HG03039 (cell line): ENCODE data around the gene ABHD2.

Experiments
- ATAC-seq: cut with Tn5 transposase; IDR thresholded peaks from one replicate; pipeline ENCODE4 v1.9.1; 2021; ENCODE audit warnings: mild to moderate bottlenecking, moderate library complexity; ENCODE audit not compliant: unreplicated experiment

Gene ABHD2

DNA sequence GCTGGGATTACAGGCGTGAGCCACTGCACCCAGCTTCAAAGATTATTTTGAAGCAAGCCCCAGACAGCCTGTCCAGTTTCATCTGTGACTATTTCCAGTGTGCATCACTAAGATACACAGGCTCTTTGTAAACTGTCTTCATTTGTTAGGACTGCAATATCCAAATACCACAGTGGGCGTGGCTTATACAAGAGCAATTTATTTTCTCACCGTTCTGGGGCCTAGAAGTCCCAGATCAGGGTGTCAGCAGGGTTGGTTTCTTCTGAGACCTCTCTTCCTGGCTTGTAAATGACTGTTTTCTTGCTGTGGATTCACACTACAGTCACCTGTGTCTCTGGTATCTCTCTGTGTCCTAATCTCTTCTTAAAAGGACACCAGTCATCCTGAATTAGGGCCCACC, 73.4 kb downstream of the ABHD2 start:
- no peak for ATAC-seq

DNA sequence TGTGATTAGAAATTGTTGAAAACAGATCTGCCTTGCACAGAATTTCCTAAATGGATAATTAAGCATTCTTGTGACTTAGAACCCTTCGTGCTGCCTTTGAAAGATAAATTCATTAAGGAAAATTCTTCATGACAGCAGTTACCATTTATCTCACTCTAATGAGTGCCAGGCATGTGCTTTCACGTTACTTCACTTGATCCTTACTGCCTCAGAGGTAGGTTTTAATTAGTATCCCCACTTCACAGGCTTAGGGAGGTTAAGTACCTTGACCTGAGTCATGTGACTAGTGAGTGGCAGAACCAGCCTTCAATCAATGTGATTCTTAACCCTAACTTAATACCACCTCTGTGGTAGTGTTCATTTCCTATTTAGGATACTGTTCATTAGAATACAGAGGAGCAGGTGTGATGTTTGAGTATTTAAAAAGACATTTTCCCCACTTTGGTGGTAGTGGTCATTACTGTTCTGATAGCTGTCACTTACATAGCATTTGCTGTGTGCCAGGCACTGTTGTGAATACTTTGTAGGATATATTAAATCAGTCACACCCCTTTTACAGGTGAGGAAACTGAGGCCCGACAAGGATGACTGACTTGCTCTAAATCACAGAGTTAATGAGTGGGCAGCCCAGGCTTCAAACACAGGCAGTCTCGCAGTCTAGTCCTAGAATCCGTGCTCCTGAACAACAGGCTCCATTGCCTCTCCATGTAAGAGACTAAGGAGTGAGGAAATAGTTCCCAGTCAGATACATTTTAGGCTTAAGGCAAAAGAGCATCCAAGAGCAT, 75.2 kb downstream of the ABHD2 start:
- ATAC-seq, result no peak

DNA sequence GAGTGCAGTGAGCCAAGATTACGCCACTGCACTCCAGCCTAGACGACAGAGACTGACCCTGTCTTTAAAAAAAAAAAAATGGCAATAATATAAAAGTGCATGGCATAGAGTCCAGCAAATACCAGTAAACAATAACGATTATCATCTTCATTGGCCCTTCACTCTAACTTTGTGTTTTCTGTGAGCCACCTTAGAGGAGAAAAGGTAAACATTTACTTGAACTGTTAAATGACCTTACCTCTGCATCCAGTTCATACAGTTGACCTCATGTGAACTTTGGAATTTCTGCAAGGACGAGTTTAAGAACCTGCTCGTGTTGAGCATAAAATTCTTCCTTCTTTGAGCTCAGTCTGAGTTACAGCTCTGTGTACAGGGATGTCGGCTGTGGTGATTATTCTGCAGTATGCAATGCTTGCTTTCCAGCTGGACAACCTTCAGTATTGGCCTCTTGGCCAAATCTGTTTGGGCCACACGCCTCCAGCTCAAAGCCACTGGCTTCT, 76.5 kb downstream of the ABHD2 start:
- no peak for ATAC-seq

DNA sequence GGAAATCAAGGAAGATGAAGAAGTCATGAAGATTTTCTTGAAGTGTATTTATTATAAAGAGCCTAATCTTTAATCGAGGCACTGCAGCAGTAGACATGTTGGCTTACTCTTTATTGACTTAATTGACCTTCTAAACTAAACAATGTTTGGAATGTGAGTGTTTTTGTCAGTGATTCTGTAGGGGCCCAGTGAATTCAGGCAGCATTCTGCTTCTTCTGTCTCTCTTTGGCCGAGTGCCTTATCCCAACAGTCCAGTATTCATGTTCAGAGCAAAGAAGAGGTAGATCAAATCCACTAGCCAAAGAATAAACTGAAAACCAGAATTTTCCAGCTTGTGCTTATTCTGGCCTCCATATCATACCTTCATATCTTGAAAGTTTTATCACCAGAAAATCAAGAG, 77.4 kb downstream of the ABHD2 start:
- ATAC-seq, result no peak

DNA sequence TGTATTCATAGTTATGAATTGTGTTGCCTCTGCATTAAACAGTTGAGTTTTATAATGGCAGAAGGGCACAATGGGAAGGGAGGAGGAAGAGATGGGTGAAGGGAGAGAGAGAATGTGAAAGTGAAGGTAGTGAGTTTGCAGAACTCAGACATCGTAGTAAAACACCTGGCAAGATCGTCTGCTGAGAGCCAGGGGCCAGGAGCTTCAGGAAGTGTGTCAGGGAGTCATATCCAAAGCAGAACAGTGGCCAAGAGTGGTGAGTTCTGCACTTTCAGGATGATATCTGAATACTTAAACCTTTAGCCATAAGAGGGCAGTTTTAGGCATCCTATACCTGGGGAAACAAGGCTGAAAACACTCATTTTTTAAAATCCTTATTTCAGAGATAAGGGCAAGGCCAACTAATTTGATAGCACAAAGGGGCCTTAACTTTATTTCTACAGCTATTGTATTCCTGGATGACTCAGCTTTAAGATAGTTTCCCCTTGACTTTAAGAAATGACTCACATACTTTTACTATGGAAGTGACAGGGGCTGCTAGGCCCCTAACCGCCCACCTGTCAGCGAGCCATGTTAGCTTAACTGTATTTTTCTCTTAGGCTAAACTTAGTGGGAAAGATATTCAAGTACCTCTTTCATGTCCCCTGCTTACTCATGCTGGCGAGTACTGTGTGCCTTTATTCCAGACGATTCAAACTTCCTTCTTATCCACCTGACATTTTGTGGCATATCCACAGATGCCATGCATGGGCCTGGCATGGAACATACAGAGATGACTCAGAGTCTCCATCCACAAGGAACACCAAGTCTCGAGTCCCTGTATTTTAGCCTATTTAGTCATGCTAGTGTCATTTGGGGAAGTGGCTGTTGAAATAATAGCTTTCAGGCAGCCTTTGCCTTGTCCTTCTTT, 79.3 kb downstream of the ABHD2 start:
- peak; percentile 73 for ATAC-seq

DNA sequence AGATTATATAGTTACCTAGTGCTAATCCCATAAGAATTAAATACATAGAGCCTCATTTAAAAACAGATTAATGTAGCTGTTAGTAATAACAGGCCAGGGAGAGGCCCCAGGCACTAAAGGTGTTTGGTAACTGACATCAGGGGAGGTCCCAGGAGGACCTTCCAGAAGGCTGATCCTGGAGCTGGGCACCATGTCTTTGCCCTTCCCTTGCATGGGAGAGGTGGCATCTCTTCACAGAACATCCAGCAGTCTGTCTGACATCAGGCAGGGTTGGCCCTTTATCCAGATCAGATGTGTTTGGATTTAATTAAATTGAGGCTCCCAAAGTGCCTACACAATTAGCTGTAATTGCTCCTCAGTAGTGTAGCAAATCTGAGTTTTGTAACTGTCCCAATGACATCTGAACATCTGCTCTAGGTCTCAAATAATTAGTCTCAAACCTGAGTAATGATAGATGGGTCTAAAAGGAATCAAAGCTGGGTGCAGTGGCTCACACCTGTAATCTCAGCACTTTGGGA, 80.1 kb downstream of the ABHD2 start:
- ATAC-seq, result no peak

DNA sequence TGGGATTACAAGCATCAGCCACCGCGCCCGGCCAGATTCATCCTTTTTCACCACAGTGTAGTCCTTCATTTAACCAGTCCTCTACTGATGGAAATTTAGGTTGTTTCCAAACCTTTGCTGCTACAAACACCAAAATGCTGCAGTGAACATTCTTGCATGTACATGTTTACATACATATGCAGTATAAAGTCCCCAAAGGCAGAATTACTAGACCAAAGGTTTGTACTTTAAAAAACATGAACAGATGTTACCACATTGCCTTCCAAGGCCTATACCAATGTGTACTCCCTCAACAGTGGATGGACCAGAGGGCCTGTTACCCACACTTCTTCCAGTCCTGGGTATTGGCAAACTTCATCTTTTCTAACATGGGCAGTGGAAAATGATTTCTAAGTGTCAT, 82.1 kb downstream of the ABHD2 start:
- no peak for ATAC-seq

DNA sequence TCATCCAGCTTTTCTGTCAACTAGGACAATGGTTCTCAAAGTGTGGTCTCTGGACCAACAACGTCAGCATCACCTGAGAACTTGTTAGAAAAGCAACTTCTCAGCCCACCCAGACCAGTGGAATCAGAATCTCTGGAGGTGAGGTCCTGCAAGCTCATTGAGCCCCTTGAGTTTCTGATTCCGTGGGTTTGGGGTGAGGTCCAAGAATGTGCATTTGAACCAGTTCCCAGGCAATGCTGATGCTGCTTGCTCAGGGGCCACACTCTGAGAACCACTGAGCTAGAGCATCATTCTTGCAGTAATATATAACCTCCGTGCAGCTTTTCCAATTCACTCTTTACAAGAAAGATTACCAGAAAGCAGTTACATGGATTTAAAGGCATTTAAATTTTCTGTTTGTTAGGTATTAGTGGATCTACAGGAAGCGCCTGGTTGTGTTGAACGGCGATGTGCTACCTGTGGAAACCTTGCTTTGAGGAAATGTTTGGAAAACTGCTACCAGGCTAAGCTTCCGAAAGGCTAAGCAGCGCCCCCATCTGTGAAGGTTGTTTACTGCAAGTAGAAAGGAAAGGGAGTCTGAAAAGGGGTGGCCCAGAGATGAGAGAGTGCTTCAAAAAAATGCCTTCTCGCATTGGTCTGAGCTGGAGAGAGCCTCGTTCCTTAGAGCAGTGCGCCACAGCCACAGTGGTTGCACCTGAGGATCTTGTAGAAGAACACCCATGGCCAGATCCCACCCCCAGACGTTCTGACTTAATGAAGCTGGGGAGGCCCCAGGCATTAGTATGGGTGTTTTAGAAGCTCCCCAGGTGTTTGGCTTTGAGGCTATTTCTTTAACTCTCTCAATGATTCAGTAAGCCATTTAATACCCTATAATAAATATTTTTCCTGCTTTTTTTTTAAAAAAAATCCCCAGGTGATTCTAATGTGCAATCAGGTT, 83.1 kb downstream of the ABHD2 start:
- ATAC-seq, result no peak

DNA sequence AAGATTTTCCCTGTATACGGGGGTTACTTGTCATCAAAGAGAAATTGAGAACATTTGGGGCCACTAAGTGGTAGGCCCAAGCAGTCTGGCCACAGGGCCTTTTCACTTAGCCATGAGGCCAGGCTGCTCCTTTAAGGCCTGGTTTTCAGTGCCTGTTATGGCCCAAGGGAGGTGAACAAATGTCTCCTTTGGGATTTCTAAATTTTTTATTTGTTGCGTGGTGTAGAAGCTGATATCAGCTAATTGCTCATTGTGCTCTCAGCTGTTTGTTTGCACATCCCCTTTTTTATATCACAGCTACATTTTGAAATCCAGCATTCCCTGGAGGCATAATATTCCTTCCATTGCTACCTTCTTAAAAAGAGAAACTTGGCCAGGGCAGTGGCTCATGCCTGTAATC, 84.7 kb downstream of the ABHD2 start:
- ATAC-seq, result no peak

DNA sequence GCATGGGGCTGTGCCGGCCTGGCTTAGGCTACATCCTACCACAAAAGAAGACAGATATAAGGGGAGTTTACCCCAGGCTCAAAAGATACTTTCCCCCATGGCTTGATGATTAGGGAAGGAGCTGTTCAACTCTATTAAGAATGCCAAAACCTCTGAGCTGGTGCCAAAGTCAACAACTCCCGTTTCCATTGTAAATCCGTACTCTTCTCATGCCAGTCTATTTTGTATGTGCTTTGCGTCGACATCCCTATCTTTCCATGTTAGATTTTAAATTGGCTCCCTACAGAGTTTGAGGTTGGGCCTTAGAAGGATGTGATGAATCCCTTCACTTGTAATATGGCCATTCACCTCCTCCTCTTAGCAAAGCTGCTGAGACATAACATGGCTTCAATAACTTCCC, 86.2 kb downstream of the ABHD2 start:
- ATAC-seq, result no peak

DNA sequence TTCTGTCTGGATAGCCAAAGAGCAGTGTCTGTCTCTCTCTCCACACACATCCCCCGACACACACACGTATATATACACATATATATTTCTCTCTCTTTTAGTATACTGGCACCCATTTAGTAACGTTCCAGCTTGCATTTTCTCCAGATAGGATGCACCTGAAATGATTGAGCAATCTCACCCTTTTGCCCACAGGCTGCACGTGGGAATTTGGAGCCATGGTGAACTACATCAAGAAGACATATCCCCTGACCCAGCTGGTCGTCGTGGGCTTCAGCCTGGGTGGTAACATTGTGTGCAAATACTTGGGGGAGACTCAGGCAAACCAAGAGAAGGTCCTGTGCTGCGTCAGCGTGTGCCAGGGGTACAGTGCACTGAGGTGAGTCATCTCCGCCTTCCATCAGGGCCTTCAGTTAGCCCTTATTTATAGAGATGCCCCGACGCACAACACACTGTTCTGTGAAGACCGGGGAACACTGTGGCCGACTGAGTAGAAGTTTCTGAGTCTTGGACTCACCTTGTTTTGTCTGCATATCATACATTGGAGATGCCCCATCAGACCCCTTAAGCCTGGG, 87.4 kb downstream of the ABHD2 start:
- no peak for ATAC-seq

DNA sequence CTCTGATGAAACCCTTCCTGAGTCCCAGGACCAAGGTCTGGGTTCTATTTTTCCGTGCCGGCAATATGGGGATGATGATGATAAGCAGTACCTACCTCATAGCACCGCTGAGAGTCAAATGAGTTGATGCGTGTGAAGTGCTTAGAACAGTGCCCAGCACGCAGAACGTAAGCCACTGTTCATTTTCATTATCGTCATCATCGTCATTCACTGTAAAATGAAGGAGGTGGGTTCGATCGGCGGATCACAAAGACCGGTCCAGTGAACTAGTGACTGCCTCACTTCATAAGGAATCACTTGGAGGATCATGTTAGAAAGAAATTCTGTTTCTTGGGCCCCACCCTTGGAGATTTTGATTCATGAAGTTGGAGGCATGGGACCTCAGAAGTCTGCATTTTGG, 88.9 kb downstream of the ABHD2 start:
- ATAC-seq, result no peak

DNA sequence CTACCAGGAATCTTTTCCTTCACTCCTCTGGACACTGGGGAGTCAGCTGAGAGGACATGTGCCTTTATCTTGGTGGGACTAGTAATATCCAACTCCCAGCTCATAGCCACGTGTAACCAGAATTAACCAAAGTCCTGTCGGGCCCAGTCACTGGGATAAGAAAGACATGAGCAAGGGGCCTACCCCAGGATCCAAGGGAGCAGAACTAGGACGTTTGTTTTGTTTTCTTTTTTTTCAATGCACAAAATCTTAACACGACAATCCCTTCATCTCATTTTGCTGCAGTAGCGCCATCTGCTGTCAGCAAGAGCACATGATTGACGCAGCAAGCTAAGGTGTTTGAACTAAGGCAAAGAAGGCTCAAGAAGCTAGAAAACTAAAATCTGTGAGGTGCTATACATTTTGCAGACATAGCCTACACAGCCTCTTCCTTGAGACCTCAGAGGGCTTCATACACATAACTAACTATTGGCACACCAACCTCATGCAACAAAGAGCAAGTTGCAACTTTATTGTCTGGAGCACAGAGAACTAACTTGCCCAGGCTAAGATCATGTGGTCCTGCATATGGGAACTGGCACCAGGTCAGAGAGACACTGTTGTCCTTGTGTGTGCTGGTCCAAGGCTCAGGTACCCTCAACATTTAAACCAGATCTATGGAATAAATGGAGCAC, 89.5 kb downstream of the ABHD2 start:
- no peak for ATAC-seq

DNA sequence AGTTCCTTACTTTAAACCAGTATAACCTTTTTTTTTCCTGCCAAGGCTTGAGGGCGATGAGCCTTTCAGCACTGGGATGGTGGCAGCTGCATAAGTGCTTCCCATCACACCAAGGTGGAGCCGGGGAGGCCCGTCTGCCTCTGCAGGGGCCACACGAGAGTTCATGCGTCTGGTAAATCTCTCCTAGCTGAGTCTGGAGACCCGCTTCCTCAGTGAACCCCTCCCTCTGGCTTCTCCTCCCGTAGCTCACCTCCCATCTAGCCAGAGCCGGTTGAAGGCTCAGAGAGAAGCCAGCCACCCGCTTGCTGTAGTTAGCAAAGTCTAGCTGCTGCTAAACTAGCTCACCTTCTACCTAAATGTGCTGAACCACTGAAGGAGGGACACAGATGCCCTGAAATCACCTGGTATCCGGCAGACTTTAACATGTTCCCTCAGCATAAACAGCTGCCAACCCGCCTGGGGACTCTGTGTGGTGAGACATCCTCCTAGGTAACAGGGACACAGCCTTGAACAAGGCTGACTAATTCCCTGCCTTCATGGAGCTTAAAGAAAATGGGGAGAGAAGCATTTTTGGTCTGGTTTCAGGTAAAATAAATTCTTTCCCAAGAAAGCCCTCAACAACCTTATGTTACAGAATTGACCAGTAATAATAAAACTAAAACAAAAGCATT, 90.2 kb downstream of the ABHD2 start:
- no peak for ATAC-seq

DNA sequence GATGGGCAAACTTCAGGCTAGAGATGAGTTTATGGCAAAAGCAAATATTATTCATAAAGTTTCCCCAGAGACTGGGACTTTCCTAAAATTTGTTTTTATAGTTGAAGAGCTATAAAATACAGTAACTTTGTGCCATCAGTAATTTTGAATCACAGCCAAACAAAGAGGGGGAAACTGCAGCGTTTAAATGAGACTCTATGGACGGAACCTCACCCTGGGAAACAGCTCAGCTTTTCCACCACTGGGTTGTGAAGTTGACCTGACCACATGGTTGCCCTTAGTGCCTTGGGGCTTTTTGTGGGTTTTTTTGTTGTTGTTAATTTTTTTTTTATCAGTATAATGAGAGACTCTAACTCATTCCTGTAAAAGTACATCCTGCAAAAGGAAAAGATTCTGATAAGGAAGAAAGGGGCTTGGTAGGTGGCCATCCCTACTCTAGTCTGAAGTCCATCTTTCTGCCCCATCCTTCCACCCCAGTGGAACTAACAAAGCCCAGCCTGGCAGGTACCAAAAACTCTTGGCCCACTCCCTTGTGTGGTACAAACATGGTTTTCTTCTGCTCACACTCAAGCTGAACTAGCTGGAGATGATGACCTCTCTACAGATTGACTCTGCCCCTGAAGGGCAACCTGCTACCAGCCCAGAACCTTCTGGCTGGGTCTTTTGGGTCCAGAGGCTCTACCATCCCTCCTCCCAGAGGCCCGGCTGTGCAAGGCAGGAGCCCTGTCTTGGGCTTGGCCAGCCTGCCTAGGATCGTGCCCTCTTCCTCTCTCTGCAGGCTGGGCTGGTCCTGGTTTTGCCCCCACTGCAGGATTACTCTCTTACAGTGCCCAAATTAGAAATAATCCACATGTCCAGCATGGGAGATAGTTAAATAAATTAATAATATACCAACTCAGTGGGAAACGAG, 92.0 kb downstream of the ABHD2 start:
- ATAC-seq, result peak; percentile 49

DNA sequence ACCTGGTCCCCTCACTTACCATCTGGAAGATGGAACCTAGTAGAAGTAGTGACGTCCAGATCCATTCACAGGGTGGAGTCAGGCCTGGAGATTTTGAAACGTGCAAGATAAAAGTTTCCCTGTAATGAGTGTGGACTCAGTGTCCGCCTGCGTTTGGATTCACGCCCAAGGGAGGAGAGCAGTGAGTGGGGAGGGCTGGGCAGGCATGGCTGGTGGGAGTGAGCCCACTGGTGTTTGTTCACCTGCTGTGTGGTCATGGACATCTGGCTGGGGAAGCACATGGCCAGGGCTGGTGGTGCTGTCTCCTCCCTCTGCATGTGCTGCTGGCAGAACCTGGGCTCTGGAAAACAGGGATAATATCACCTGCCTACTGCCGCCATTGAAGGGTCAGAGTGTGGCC, 96.1 kb downstream of the ABHD2 start:
- ATAC-seq, result no peak

DNA sequence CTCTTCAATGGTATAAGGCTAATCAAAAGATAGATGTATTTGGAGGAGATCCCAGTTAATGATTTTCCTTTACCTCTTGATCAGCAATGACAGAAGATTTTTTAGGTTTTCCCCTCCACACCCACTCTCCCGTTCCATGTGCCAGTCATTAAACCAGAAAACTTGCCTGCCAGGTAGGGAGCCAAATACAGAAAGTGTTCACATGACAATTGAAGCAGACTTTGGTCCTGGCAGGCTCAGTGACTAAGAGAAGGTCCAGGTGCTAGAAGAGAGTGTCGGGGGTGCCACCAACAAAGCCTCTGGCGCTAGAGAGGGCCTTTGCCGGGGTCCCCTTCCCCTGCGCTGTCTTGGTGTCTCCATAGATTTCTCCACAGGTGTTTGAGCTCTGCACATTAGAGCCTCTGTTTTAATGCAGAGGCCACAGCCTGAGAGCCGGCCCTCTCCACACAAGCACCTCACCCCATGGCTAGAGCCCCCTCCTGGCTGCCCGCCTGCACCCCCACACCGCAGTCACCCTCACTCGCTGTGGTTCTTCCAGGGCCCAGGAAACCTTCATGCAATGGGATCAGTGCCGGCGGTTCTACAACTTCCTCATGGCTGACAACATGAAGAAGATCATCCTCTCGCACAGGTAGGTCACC, 96.8 kb downstream of the ABHD2 start:
- ATAC-seq, result no peak

DNA sequence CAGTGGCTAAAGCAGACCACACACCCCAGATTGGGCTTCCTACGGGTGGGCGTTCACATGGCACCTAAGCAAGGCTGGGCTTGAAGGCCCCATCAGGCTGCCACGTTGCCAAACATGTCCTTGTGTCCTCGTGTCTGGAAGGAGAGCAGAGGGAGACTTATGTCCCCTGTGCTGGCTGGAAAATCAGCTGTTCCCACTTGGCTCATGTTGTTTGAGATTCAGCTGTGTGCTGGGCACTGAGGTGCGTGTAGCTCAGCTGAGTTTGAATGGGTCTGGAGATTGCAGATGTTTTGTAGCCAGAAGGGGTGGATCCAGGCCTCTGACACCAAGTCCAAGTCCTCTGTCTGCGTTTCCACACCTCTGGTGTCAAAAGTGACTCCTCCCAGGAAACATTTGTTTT, 98.5 kb downstream of the ABHD2 start:
- ATAC-seq, result no peak
